ENCODE data around the gene ROGDI.

ROGDI gene

DNA sequence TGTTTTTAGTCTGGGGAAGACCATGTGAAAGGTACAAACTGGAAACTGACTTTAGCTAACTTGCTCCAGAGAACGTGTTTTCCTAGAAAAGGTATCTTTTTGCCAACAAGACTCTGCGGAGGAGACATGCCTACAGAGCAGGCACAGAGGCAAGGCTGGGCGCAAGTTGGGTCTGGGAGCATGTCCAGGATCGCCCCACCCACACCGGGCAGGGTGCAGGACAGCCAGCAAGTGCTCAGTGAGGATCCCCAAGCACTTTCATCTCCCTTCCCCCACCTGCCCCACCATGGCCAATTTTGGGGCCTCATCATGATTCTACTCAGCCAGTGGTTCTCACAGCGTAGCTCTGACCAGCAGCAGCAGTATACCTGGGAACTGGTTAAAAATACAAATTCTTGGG is 18.2 kb upstream of the ROGDI start:
- H3K36me3 ChIP-seq = peaks cover 78% of the 10 kb centered on the region

DNA sequence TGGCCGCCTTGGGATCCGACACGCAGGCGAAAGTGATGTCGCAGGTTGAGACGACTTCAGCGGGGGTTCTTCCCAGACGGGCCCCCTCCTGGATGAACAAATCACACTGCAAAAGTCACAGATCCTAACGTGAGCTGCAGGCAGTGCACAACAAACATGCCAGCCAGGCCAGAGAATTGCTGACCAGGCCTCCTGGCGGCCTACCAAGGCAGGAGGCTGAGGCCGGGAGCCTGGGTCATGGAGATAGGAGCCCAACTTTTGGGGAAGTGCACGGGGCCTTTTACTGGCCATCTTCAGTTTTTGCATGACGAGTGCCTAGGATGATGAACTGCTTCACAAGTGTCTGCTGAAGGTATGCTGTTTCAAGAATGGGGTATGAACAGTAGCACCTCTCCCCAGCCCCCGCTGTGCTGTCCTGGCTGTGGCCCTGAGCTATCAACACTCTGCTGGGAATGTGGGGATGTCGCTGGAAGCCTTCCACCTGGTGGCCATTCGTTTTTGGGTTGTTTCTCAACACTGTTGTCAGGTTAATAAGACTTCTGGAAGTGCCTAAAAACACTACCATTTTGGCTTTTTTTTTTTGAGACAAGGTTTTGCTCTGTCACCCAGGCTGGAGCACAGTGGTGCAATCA is 12.2 kb upstream of the ROGDI start:
- Histone ChIP-seq H3K9me3 (no peaks in the 10 kb centered on the region), H3K4me1 (no peaks in the 10 kb centered on the region), H3K27me3 (no peaks in the 10 kb centered on the region), H3K36me3 (peaks cover 72% of the 10 kb centered on the region), H3K4me3 (ENCODE audit: low read depth, low read length) (no peak overlapping the region)
- peak; percentile 11; the same call in 1 of the 2 replicates for TF ChIP-seq CTCF (IDR thresholded peaks at IDR 0.05; ENCODE audit: low read depth, low read length)
- DNase-seq = no peak

More for the DNA sequence above, 18.2 kb upstream of the ROGDI start:
- no peaks in the 10 kb centered on the region for H3K4me1 ChIP-seq
- no peak overlapping the region for H3K4me3 ChIP-seq (ENCODE audit: low read depth, low read length)
- TF ChIP-seq CTCF (IDR thresholded peaks at IDR 0.05; ENCODE audit: low read depth, low read length) = no peak
- DNase-seq = no peak
- H3K27me3 ChIP-seq = no peaks in the 10 kb centered on the region
- no peaks in the 10 kb centered on the region for H3K9me3 ChIP-seq

- Histone ChIP-seq H3K27me3 (no peaks in the 10 kb centered on the region), H3K4me1 (no peaks in the 10 kb centered on the region), H3K36me3 (peaks cover 67% of the 10 kb centered on the region), H3K4me3 (ENCODE audit: low read depth, low read length) (no peak overlapping the region), H3K9me3 (no peaks in the 10 kb centered on the region)
- DNase-seq = no peak
- TF ChIP-seq CTCF (IDR thresholded peaks at IDR 0.05; ENCODE audit: low read depth, low read length) = no peak
Measured at GRCh38 chr16:4814046-4814445, 11.6 kb upstream of the ROGDI start.

GRCh38 chr16:4813251-4814003 is 11.0 kb upstream of the ROGDI start:
- H3K4me3 ChIP-seq (ENCODE audit: low read depth, low read length) = no peak overlapping the region
- no peak for TF ChIP-seq CTCF (IDR thresholded peaks at IDR 0.05; ENCODE audit: low read depth, low read length)
- H3K27me3 ChIP-seq = no peaks in the 10 kb centered on the region
- no peaks in the 10 kb centered on the region for H3K9me3 ChIP-seq
- H3K36me3 ChIP-seq = peaks cover 66% of the 10 kb centered on the region
- DNase-seq = no peak
- no peaks in the 10 kb centered on the region for H3K4me1 ChIP-seq

GRCh38 chr16:4811773-4812172 is 9.3 kb upstream of the ROGDI start:
- no peak for TF ChIP-seq CTCF (IDR thresholded peaks at IDR 0.05; ENCODE audit: low read depth, low read length)
- DNase-seq = no peak
- H3K4me1 ChIP-seq = no peaks in the 10 kb centered on the region
- peaks cover 68% of the 10 kb centered on the region for H3K36me3 ChIP-seq
- no peaks in the 10 kb centered on the region for H3K9me3 ChIP-seq
- no peak overlapping the region for H3K4me3 ChIP-seq (ENCODE audit: low read depth, low read length)
- H3K27me3 ChIP-seq = no peaks in the 10 kb centered on the region

- no peak overlapping the region for H3K4me3 ChIP-seq (ENCODE audit: low read depth, low read length)
- no peaks in the 10 kb centered on the region for H3K4me1 ChIP-seq
- DNase-seq = no peak
- no peak for TF ChIP-seq CTCF (IDR thresholded peaks at IDR 0.05; ENCODE audit: low read depth, low read length)
- no peaks in the 10 kb centered on the region for H3K27me3 ChIP-seq
- H3K36me3 ChIP-seq = peaks cover 63% of the 10 kb centered on the region
- H3K9me3 ChIP-seq = no peaks in the 10 kb centered on the region
Measured at GRCh38 chr16:4811242-4811641, 8.8 kb upstream of the ROGDI start.

All from BE2C (cell line).